Mucosa of rectum (tissue), 2 donors: Measurements from ENCODE around the gene RGS8.

Experiments
- H3K27ac ChIP-seq, 2 donors: one replicate each; pipeline ENCODE4 v1.7.0; 2013; ENCODE audit warnings: inconsistent platforms in 2 of 2, low read depth in 2 of 2, low read length in 2 of 2
- H3K27me3 ChIP-seq, 2 donors: one replicate each; pipeline ENCODE4 v1.7.0; 2013; ENCODE audit warnings: low read length in 2 of 2; ENCODE audit not compliant: control insufficient read depth in 2 of 2, insufficient read depth in 2 of 2
- H3K36me3 ChIP-seq, 2 donors: one replicate each; pipeline ENCODE4 v1.7.0; 2013; ENCODE audit warnings: low read length in 2 of 2; ENCODE audit not compliant: control insufficient read depth in 2 of 2, insufficient read depth in 2 of 2
- H3K4me1 ChIP-seq, 2 donors: one replicate each; pipeline ENCODE4 v1.7.0; 2013; ENCODE audit warnings: low read length in 2 of 2, mild to moderate bottlenecking in 1 of 2; ENCODE audit not compliant: control insufficient read depth in 2 of 2, insufficient read depth in 2 of 2
- H3K4me3 ChIP-seq, 2 donors: one replicate each; pipeline ENCODE4 v1.7.0; 2013; ENCODE audit warnings: low read length in 2 of 2
- H3K9ac ChIP-seq, 2 donors: one replicate each; pipeline ENCODE4 v1.7.0; 2013; ENCODE audit warnings: low read length in 2 of 2, low read depth in 1 of 2, mild to moderate bottlenecking in 1 of 2
- H3K9me3 ChIP-seq, 2 donors: one replicate each; pipeline ENCODE4 v1.7.0; 2013; ENCODE audit warnings: low read length in 2 of 2; ENCODE audit not compliant: control insufficient read depth in 2 of 2
- donor health status: healthy.
- donor health status: Normal muscosa, but diverticular disease.

The RGS8 gene

DNA sequence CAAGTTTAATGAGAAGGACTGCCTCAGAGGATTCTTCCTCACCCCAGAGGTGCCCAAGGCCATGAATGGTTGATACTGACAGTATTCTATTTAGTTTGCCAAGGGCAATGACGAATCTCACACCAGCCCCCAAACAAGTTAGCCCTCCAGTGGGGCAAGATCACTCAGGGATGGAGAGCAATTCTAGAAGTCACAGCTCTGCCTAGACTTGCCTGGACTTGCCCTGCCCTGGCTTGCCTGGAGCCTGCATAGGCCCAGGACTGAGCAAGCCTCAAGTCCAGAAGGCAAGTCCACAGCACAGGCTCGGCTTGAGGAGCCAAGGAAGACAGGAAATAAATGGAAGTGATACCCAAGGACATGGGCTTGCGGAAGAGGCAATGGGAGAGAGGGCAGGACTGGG, 40.7 kb downstream of the RGS8 start:
- no peak overlapping the region for H3K9ac ChIP-seq
- H3K9me3 ChIP-seq: no peaks in the 10 kb centered on the region
- H3K27ac ChIP-seq: no peak overlapping the region
- H3K36me3 ChIP-seq: no peaks in the 10 kb centered on the region
- H3K27me3 ChIP-seq: no peaks in the 10 kb centered on the region
- H3K4me3 ChIP-seq: no peak overlapping the region
- H3K4me1 ChIP-seq: no peaks in the 10 kb centered on the region

DNA sequence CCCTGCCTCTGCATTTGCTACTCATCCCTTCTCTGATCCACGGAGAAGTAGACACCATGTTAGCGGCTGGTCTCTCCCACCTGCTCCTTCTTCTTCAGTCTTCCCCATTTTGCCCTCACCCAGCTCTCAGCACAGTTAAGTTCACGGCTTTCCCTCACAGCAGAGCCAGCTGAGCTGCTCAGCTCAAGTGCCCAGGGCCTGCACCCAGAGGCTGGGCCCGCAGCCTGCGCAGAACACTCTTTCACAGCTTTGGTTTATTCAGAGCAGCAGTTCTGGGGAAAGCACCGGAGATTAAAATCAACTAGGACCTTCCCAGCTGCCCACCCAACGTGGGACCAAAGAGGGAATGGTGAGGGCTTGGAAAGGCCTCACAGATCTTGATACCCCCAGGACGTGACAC, 41.9 kb downstream of the RGS8 start:
- Histone ChIP-seq H3K4me3 (no peak overlapping the region), H3K27me3 (no peaks in the 10 kb centered on the region), H3K36me3 (no peaks in the 10 kb centered on the region), H3K9me3 (no peaks in the 10 kb centered on the region), H3K9ac (no peak overlapping the region), H3K27ac (no peak overlapping the region), H3K4me1 (no peaks in the 10 kb centered on the region)

DNA sequence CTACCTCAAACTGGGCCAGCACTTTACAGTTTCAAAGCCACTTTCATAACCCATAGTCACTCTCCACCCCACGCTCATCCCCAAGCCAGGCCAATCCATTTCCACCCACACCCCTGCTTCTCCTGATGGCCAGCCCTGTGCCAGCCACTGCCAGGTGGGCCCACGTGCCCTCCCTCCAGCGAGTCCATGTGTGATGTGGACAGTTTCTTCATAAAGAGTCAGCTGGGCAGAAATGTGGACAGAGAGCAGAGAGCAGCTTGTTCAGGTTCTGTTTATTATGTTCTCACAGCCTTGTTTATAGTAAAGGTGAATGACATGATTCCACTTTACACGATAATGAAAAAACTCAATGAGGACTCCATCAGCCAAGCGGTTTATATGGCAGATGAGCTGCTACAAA, 42.8 kb downstream of the RGS8 start:
- Histone ChIP-seq H3K4me3 (no peak overlapping the region), H3K27ac (no peak overlapping the region), H3K9ac (no peak overlapping the region), H3K4me1 (no peaks in the 10 kb centered on the region), H3K9me3 (no peaks in the 10 kb centered on the region), H3K27me3 (no peaks in the 10 kb centered on the region), H3K36me3 (no peaks in the 10 kb centered on the region)

DNA sequence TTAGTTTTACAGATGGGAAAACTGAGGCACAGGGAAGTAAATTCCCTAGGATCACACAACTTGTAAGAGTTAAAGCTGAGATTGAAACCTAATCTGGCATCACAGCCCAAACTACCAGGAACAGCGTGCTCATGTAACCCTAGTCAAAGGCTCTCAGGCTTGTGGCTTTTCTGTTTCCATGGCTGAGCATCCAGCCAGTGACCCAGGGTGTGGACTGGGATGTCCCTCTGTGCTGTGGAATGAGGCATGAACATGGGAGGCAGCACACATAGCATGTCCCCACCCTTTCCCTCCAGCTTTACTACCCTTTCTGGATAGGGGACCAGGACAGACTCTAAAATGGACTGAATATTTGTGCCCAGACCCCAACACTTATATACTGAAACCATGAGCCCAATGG, 45.1 kb downstream of the RGS8 start:
- Histone ChIP-seq H3K27me3 (no peaks in the 10 kb centered on the region), H3K9ac (no peak overlapping the region), H3K4me1 (peaks cover 0 to 2% of the 10 kb centered on the region in 2 donors), H3K9me3 (no peaks in the 10 kb centered on the region), H3K27ac (no peak overlapping the region), H3K36me3 (no peaks in the 10 kb centered on the region), H3K4me3 (no peak overlapping the region)

DNA sequence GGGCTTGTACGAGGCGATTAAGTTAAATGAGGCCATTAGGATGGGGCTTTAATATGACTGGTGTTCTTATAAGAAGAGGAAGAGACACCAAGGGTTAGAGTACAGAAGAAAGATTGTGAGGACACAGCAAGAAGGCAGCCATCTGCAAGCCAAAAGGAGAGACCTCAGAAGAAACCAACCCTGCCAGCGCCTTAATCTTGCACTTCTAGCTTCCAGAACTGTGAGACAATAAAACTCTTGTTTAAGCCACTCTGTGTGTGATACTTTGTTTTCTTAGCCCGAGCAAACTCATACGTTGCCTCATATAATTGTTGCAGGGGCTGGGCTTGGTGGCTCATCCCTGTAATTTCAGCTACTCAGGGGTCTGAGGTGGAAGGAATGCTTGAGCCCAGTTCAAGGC, 46.6 kb downstream of the RGS8 start:
- Histone ChIP-seq H3K9me3 (no peaks in the 10 kb centered on the region), H3K4me3 (no peak overlapping the region), H3K27me3 (no peaks in the 10 kb centered on the region), H3K27ac (no peak overlapping the region), H3K4me1 (peaks cover 0 to 2% of the 10 kb centered on the region in 2 donors), H3K36me3 (no peaks in the 10 kb centered on the region), H3K9ac (no peak overlapping the region)

DNA sequence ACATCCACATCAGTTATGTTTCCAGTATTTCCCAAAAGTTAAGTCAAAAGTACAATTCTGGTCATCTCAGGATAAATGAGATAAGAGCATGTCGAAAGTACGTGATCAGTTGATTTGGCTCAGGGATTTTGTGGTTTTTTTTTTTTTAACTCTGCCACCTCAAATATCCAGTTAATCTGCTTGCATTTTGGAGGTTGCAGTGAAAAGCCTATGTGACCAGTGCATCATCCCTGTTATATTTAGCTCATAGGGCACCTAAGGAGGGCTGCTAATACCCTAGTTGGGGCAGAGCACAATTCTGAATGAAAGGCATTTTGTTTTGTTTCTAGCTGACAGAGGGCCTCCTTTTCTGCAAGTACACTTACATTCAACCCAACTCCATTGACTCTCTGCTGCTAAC, 48.5 kb downstream of the RGS8 start:
- Histone ChIP-seq H3K27ac (no peak overlapping the region), H3K9me3 (no peaks in the 10 kb centered on the region), H3K4me1 (peaks cover 0 to 6% of the 10 kb centered on the region in 2 donors), H3K27me3 (no peaks in the 10 kb centered on the region), H3K36me3 (no peaks in the 10 kb centered on the region), H3K4me3 (no peak overlapping the region), H3K9ac (no peak overlapping the region)
